ENCODE data around the gene DTYMK.

Gene DTYMK

GRCh38 chr2:241678784-241679540, 7.7 kb downstream of the DTYMK start:
- no peaks in the 10 kb centered on the region for H3K4me1 ChIP-seq (ENCODE audit: insufficient read depth, low read length, severe bottlenecking)
- H3K9me2 ChIP-seq (ENCODE audit: low read depth, low read length) = no peaks in the 10 kb centered on the region
- no peaks in the 10 kb centered on the region for H3F3A ChIP-seq (ENCODE audit: insufficient read depth, low read length)
- H3K9ac ChIP-seq (ENCODE audit: low read length) = no peak overlapping the region
- no peaks in the 10 kb centered on the region for H3K79me2 ChIP-seq (ENCODE audit: insufficient read depth, low read length)
- no peaks in the 10 kb centered on the region for H4K20me1 ChIP-seq (ENCODE audit: insufficient read depth, low read length)
- peaks cover 91% of the 10 kb centered on the region for H3K36me3 ChIP-seq (ENCODE audit: insufficient read depth, low read length)
- H3K4me2 ChIP-seq (ENCODE audit: low read length) = no peak overlapping the region
- H3K4me3 ChIP-seq (ENCODE audit: low read depth, low read length, poor library complexity, severe bottlenecking) = no peak overlapping the region
- H3K9me3 ChIP-seq (ENCODE audit: low read length) = no peaks in the 10 kb centered on the region
- no peaks in the 10 kb centered on the region for H3K27me3 ChIP-seq (ENCODE audit: insufficient read depth, low read length)
- no peak overlapping the region for H2AFZ ChIP-seq (ENCODE audit: low read length)
- H3K27ac ChIP-seq (ENCODE audit: low read depth, low read length, poor library complexity, severe bottlenecking) = no peak overlapping the region
- TF ChIP-seq CTCF (IDR thresholded peaks at IDR 0.05; ENCODE audit: low read length) = no peak
- TF ChIP-seq EZH2 (IDR thresholded peaks at IDR 0.05; ENCODE audit: borderline replicate concordance, low read length) = no peak

GRCh38 chr2:241678307-241678706, 8.3 kb downstream of the DTYMK start:
- Histone ChIP-seq H3K9ac (ENCODE audit: low read length) (no peak overlapping the region), H4K20me1 (ENCODE audit: insufficient read depth, low read length) (no peaks in the 10 kb centered on the region), H3K27ac (ENCODE audit: low read depth, low read length, poor library complexity, severe bottlenecking) (no peak overlapping the region), H3K9me2 (ENCODE audit: low read depth, low read length) (no peaks in the 10 kb centered on the region), H3K4me3 (ENCODE audit: low read depth, low read length, poor library complexity, severe bottlenecking) (no peak overlapping the region), H3K4me1 (ENCODE audit: insufficient read depth, low read length, severe bottlenecking) (no peaks in the 10 kb centered on the region), H2AFZ (ENCODE audit: low read length) (no peak overlapping the region), H3K27me3 (ENCODE audit: insufficient read depth, low read length) (no peaks in the 10 kb centered on the region), H3K36me3 (ENCODE audit: insufficient read depth, low read length) (peaks cover 87% of the 10 kb centered on the region), H3K4me2 (ENCODE audit: low read length) (no peak overlapping the region), H3F3A (ENCODE audit: insufficient read depth, low read length) (no peaks in the 10 kb centered on the region), H3K79me2 (ENCODE audit: insufficient read depth, low read length) (no peaks in the 10 kb centered on the region), H3K9me3 (ENCODE audit: low read length) (no peaks in the 10 kb centered on the region)
- TF ChIP-seq EZH2 (IDR thresholded peaks at IDR 0.05; ENCODE audit: borderline replicate concordance, low read length) = no peak
- TF ChIP-seq CTCF (IDR thresholded peaks at IDR 0.05; ENCODE audit: low read length) = no peak

- no peak overlapping the region for H2AFZ ChIP-seq (ENCODE audit: low read length)
- H3K27me3 ChIP-seq (ENCODE audit: insufficient read depth, low read length) = no peaks in the 10 kb centered on the region
- H3K4me1 ChIP-seq (ENCODE audit: insufficient read depth, low read length, severe bottlenecking) = no peaks in the 10 kb centered on the region
- H3K4me2 ChIP-seq (ENCODE audit: low read length) = no peak overlapping the region
- H3F3A ChIP-seq (ENCODE audit: insufficient read depth, low read length) = no peaks in the 10 kb centered on the region
- no peak overlapping the region for H3K27ac ChIP-seq (ENCODE audit: low read depth, low read length, poor library complexity, severe bottlenecking)
- no peaks in the 10 kb centered on the region for H3K9me2 ChIP-seq (ENCODE audit: low read depth, low read length)
- H3K36me3 ChIP-seq (ENCODE audit: insufficient read depth, low read length) = peaks cover 85% of the 10 kb centered on the region
- no peaks in the 10 kb centered on the region for H3K9me3 ChIP-seq (ENCODE audit: low read length)
- no peaks in the 10 kb centered on the region for H4K20me1 ChIP-seq (ENCODE audit: insufficient read depth, low read length)
- no peak overlapping the region for H3K9ac ChIP-seq (ENCODE audit: low read length)
- no peak overlapping the region for H3K4me3 ChIP-seq (ENCODE audit: low read depth, low read length, poor library complexity, severe bottlenecking)
- no peaks in the 10 kb centered on the region for H3K79me2 ChIP-seq (ENCODE audit: insufficient read depth, low read length)
- TF ChIP-seq CTCF (IDR thresholded peaks at IDR 0.05; ENCODE audit: low read length) = no peak
- no peak for TF ChIP-seq EZH2 (IDR thresholded peaks at IDR 0.05; ENCODE audit: borderline replicate concordance, low read length)
These were observed 9.2 kb downstream of the DTYMK start for GRCh38 chr2:241677392-241677791.
